ENCODE measurements around the gene RNF222. TPM values are rescaled to one million over a fixed set of nuclear protein-coding genes. Genes with fewer than 3 reads are reported as not detected.

RNF222 gene
- total and polyA plus RNA-seq, 2 of the 4 experiments (the other 2 are of a cell fraction) = not detected

GRCh38 chr17:8413938-8414337 lies 16.3 kb upstream of the RNF222 start:
- H3K9ac ChIP-seq (ENCODE audit: low read depth, low read length) = no peak overlapping the region
- TF ChIP-seq MAFK (IDR thresholded peaks at IDR 0.05; ENCODE audit: low read depth, low read length) (no peak), FOS (IDR thresholded peaks at IDR 0.05; ENCODE audit: low read depth, low read length) (no peak), SMC3 (IDR thresholded peaks at IDR 0.05; ENCODE audit: low read depth, low read length) (no peak), MAZ (IDR thresholded peaks at IDR 0.05; ENCODE audit: borderline replicate concordance, low read depth, low read length) (no peak), RFX5 (IDR thresholded peaks at IDR 0.05; ENCODE audit: low read depth, low read length) (no peak), RAD21 (IDR thresholded peaks at IDR 0.05; ENCODE audit: low read length) (no peak), CEBPB (IDR thresholded peaks at IDR 0.05; ENCODE audit: low read depth, low read length) (no peak), CTCF (conservative IDR thresholded peaks at IDR 0.05; ENCODE audit: low read depth, low read length) (no peak), NFE2L2 (IDR thresholded peaks at IDR 0.05; ENCODE audit: low read depth, low read length) (no peak), RCOR1 (IDR thresholded peaks at IDR 0.05; ENCODE audit: insufficient replicate concordance, low read length) (no peak), CHD1 (IDR thresholded peaks at IDR 0.05; ENCODE audit: low read depth, low read length) (no peak), POLR2A (IDR thresholded peaks at IDR 0.05; ENCODE audit: low read depth, low read length) (no peak), BHLHE40 (IDR thresholded peaks at IDR 0.05; ENCODE audit: low read depth, low read length) (no peak), MXI1 (IDR thresholded peaks at IDR 0.05; ENCODE audit: borderline replicate concordance, low read depth, low read length) (no peak)
- TF ChIP-seq, protein P1, sequence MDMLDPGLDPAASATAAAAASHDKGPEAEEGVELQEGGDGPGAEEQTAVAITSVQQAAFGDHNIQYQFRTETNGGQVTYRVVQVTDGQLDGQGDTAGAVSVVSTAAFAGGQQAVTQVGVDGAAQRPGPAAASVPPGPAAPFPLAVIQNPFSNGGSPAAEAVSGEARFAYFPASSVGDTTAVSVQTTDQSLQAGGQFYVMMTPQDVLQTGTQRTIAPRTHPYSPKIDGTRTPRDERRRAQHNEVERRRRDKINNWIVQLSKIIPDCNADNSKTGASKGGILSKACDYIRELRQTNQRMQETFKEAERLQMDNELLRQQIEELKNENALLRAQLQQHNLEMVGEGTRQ (IDR thresholded peaks at IDR 0.05; ENCODE audit: low read depth, low read length) = no peak
- TF ChIP-seq, protein P2, sequence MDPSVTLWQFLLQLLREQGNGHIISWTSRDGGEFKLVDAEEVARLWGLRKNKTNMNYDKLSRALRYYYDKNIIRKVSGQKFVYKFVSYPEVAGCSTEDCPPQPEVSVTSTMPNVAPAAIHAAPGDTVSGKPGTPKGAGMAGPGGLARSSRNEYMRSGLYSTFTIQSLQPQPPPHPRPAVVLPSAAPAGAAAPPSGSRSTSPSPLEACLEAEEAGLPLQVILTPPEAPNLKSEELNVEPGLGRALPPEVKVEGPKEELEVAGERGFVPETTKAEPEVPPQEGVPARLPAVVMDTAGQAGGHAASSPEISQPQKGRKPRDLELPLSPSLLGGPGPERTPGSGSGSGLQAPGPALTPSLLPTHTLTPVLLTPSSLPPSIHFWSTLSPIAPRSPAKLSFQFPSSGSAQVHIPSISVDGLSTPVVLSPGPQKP (IDR thresholded peaks at IDR 0.05; ENCODE audit: borderline replicate concordance, low read depth, low read length) = no peak
- ATAC-seq (ENCODE audit: low read depth) (no peak), DNase-seq (no peak)
- no peak overlapping the region for H2BK5ac ChIP-seq (ENCODE audit: low read depth, low read length, poor library complexity, severe bottlenecking)
- no peak overlapping the region for H2BK15ac ChIP-seq (ENCODE audit: low read depth, low read length)
- no peaks in the 10 kb centered on the region for H3K79me1 ChIP-seq (ENCODE audit: low read depth in 1 of 2, low read length in 2 of 2)
- no peak overlapping the region for H3K23ac ChIP-seq (ENCODE audit: low read depth, low read length)
- H3K27me3 ChIP-seq (ENCODE audit: control insufficient read depth, insufficient read depth, low read length) = peaks cover 22% of the 10 kb centered on the region
- in situ Hi-C loops (cut with MboI; ENCODE audit: low sequenced_read_pairs) = loop anchor here (10.0 kb wide), 2 partner anchors 341 to 371 kb away; partner anchors contain the start of gene SPDYE4
- no peak overlapping the region for H3K27ac ChIP-seq (ENCODE audit: insufficient read depth, low read length)
- no peak overlapping the region for H2AK9ac ChIP-seq (replicated peaks; ENCODE audit: low read depth, low read length, poor library complexity)
- no peak overlapping the region for H3K14ac ChIP-seq (replicated peaks; ENCODE audit: low read depth, low read length)
- no TSS peak for BruUV-seq (replicated peaks)
- no peak overlapping the region for H3K18ac ChIP-seq (ENCODE audit: low read depth, low read length)
- H3K9me3 ChIP-seq (ENCODE audit: control insufficient read depth, insufficient read depth, low read length) = 0 out of 2 replicates have a peak, but pooled peaks cover 2% of the 10 kb centered on the region
- H4K91ac ChIP-seq (ENCODE audit: insufficient read depth, low read depth, low read length) = no peak overlapping the region
- H4K5ac ChIP-seq (ENCODE audit: low read depth, low read length) = no peak overlapping the region
- no peak overlapping the region for H2BK120ac ChIP-seq (ENCODE audit: low read depth, low read length)
- H3K4me1 ChIP-seq (ENCODE audit: control insufficient read depth, insufficient read depth, low read length) = no peaks in the 10 kb centered on the region
- no peaks in the 10 kb centered on the region for H3K9me1 ChIP-seq (ENCODE audit: insufficient read depth, low read length)
- intact Hi-C loops (cut with micrococcal nuclease) = no loop called here
- ChIA-PET CTCF (no interaction called here), POLR2A (ENCODE audit: unreplicated experiment) (no interaction called here)
- no peak overlapping the region for H4K8ac ChIP-seq (ENCODE audit: low read depth in 2 of 2, low read length in 2 of 2)
- no peaks in the 10 kb centered on the region for H4K20me1 ChIP-seq (ENCODE audit: insufficient read depth, low read length)
- no peak overlapping the region for H3K4me2 ChIP-seq (ENCODE audit: low read depth, low read length)
- no peak overlapping the region for H2AK5ac ChIP-seq (ENCODE audit: low read depth, low read length)
- H3K56ac ChIP-seq (ENCODE audit: extremely low read depth, insufficient read depth, low read length) = no peak overlapping the region
- H2AFZ ChIP-seq (replicated peaks; ENCODE audit: low read length, poor library complexity) = no peak overlapping the region
- H3K36me3 ChIP-seq (ENCODE audit: control insufficient read depth, insufficient read depth, low read length) = no peaks in the 10 kb centered on the region
- H3K4me3 ChIP-seq (ENCODE audit: insufficient read depth, low read depth, low read length) = no peak overlapping the region
- dilution Hi-C loops (cut with HindIII; ENCODE audit: low sequenced_read_pairs, unreplicated experiment) = no loop called here
- no peak overlapping the region for H3K4ac ChIP-seq (ENCODE audit: low read depth, low read length)
- no peak overlapping the region for H2BK20ac ChIP-seq (ENCODE audit: low read depth, low read length)

Measured in IMR-90 (cell line).